Mucosa of rectum (tissue), 2 donors: Measurements from ENCODE around the gene CST8.

ENCODE experiments used
- H3K27ac ChIP-seq, 2 donors: one replicate each; pipeline ENCODE4 v1.7.0; 2013; ENCODE audit warnings: inconsistent platforms in 2 of 2, low read depth in 2 of 2, low read length in 2 of 2
- H3K27me3 ChIP-seq, 2 donors: one replicate each; pipeline ENCODE4 v1.7.0; 2013; ENCODE audit warnings: low read length in 2 of 2; ENCODE audit not compliant: control insufficient read depth in 2 of 2, insufficient read depth in 2 of 2
- H3K36me3 ChIP-seq, 2 donors: one replicate each; pipeline ENCODE4 v1.7.0; 2013; ENCODE audit warnings: low read length in 2 of 2; ENCODE audit not compliant: control insufficient read depth in 2 of 2, insufficient read depth in 2 of 2
- H3K4me1 ChIP-seq, 2 donors: one replicate each; pipeline ENCODE4 v1.7.0; 2013; ENCODE audit warnings: low read length in 2 of 2, mild to moderate bottlenecking in 1 of 2; ENCODE audit not compliant: control insufficient read depth in 2 of 2, insufficient read depth in 2 of 2
- H3K4me3 ChIP-seq, 2 donors: one replicate each; pipeline ENCODE4 v1.7.0; 2013; ENCODE audit warnings: low read length in 2 of 2
- H3K9ac ChIP-seq, 2 donors: one replicate each; pipeline ENCODE4 v1.7.0; 2013; ENCODE audit warnings: low read length in 2 of 2, low read depth in 1 of 2, mild to moderate bottlenecking in 1 of 2
- H3K9me3 ChIP-seq, 2 donors: one replicate each; pipeline ENCODE4 v1.7.0; 2013; ENCODE audit warnings: low read length in 2 of 2; ENCODE audit not compliant: control insufficient read depth in 2 of 2
- donor health status: healthy.
- donor health status: Normal muscosa, but diverticular disease.

CST8 gene, protein sequence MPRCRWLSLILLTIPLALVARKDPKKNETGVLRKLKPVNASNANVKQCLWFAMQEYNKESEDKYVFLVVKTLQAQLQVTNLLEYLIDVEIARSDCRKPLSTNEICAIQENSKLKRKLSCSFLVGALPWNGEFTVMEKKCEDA

DNA sequence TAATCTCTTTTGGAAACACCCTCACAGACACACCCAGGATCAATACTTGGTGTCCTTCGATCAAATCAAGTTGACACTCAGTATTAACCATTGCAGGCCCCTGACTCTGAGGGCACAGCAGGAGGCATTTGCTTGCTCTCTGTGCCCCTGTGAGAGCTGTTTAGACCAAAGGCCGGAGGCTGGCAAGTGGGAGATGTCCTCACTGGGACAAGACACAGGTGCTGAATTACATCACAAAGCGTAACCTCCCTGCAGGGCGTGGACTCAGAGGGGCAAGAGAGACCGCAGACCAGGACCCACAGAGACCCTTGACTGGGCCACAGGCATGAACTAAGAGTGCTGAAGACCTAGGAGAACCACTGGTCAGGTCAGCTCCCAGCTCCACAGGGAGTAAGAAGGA is at the start of gene CST8:
Gene CST8 (plus strand): TSS at position 301 of the 400 bp plus-strand sequence. CDS start 551 bp downstream, outside the sequence.
- Histone ChIP-seq H3K27ac (no peak within 1 kb of the TSS), H3K27me3 (no peaks in the 10 kb centered on the region), H3K4me3 (no peak within 1 kb of the TSS), H3K36me3 (no peaks in the 10 kb centered on the region), H3K9ac (no peak within 1 kb of the TSS), H3K9me3 (no peaks in the 10 kb centered on the region), H3K4me1 (no peaks in the 10 kb centered on the region)

DNA sequence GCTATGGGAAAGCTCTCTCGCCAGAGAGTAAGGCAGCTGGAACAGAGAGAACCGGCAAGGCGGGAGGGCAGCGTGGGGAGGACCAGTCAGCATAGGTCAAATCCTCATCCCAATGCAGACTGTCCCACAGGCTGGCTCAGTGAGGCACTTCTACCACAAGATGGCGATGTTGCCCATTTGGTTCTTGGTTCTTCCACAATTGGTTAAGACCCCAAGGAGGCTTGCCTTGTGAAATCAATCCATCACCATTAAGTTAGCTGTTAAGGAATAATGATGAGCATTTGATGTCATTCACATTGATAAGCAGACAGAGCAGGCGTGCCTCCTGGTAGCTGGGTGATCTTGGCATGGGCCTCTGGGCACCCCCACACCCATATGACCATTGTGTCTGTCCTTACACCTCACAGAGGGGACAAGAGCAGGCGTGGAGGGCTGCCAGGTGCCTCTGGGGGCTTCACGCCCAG is 49.0 kb upstream of the CST8 start:
- Histone ChIP-seq H3K27me3 (no peaks in the 10 kb centered on the region), H3K4me1 (no peaks in the 10 kb centered on the region), H3K27ac (no peak overlapping the region), H3K9ac (no peak overlapping the region), H3K36me3 (no peaks in the 10 kb centered on the region), H3K4me3 (no peak overlapping the region), H3K9me3 (no peaks in the 10 kb centered on the region)

GRCh38 chr20:23442436-23442835 is 48.5 kb upstream of the CST8 start:
- no peak overlapping the region for H3K9ac ChIP-seq

GRCh38 chr20:23444859-23445258 is 46.1 kb upstream of the CST8 start:
- Histone ChIP-seq H3K27ac (no peak overlapping the region), H3K36me3 (no peaks in the 10 kb centered on the region), H3K9ac (no peak overlapping the region), H3K4me3 (no peak overlapping the region), H3K9me3 (no peaks in the 10 kb centered on the region), H3K4me1 (no peaks in the 10 kb centered on the region), H3K27me3 (no peaks in the 10 kb centered on the region)

More at GRCh38 chr20:23442436-23442835, 48.5 kb upstream of the CST8 start:
- no peak overlapping the region for H3K27ac ChIP-seq
- no peak overlapping the region for H3K4me3 ChIP-seq
- H3K27me3 ChIP-seq = no peaks in the 10 kb centered on the region
- H3K9me3 ChIP-seq = no peaks in the 10 kb centered on the region
- no peaks in the 10 kb centered on the region for H3K36me3 ChIP-seq
- no peaks in the 10 kb centered on the region for H3K4me1 ChIP-seq

GRCh38 chr20:23445596-23446217 is 45.2 kb upstream of the CST8 start:
- no peaks in the 10 kb centered on the region for H3K4me1 ChIP-seq
- no peaks in the 10 kb centered on the region for H3K27me3 ChIP-seq
- H3K27ac ChIP-seq = no peak overlapping the region
- H3K9ac ChIP-seq = no peak overlapping the region
- H3K9me3 ChIP-seq = no peaks in the 10 kb centered on the region
- no peak overlapping the region for H3K4me3 ChIP-seq
- H3K36me3 ChIP-seq = no peaks in the 10 kb centered on the region

- no peaks in the 10 kb centered on the region for H3K4me1 ChIP-seq
- no peaks in the 10 kb centered on the region for H3K36me3 ChIP-seq
- no peak overlapping the region for H3K9ac ChIP-seq
- no peak overlapping the region for H3K4me3 ChIP-seq
- no peaks in the 10 kb centered on the region for H3K27me3 ChIP-seq
- no peak overlapping the region for H3K27ac ChIP-seq
- no peaks in the 10 kb centered on the region for H3K9me3 ChIP-seq
These were observed 44.4 kb upstream of the CST8 start for GRCh38 chr20:23446505-23446904.

DNA sequence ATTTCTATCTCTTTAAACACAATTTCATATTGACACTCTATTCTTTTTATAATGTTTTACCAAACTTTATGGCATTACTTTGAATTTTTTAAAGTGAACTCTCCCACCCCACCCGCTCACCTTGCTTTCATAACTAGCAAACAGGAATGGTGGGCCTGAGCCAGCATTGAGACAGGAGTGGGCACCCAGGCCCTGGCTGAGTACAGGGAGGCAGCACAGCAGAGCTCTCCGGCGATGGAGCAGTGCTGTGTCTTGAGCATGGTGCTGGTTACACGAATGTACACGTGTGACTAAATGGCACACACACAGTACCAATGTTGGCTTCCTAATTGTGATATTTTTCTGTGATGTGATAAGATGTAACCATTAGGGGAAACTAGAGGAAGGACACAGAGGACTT is 42.8 kb upstream of the CST8 start:
- Histone ChIP-seq H3K36me3 (no peaks in the 10 kb centered on the region), H3K9me3 (no peaks in the 10 kb centered on the region), H3K27ac (no peak overlapping the region), H3K4me3 (no peak overlapping the region), H3K27me3 (no peaks in the 10 kb centered on the region), H3K9ac (no peak overlapping the region), H3K4me1 (no peaks in the 10 kb centered on the region)

DNA sequence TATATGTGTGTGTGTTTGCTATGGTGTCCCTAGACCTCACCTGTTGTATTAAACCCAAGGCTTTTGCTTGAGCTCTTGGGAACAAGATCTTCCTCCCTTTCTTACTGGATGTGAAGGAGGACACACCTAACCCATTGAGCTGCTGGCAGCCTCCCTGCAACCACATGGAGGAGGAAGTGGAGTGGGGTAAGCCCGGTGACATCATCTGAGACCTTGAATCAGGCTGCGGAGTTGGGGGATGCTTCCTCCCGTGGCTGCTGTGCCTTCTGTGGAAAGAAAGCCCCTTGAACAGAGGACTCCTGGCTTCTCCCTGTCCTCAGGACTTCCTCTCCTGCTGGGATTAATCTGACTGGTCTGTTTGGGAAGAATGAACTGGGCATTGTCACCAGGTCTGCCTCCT is 41.5 kb upstream of the CST8 start:
- no peaks in the 10 kb centered on the region for H3K4me1 ChIP-seq
- no peak overlapping the region for H3K27ac ChIP-seq
- no peak overlapping the region for H3K9ac ChIP-seq
- H3K4me3 ChIP-seq = no peak overlapping the region
- no peaks in the 10 kb centered on the region for H3K36me3 ChIP-seq
- no peaks in the 10 kb centered on the region for H3K9me3 ChIP-seq
- no peaks in the 10 kb centered on the region for H3K27me3 ChIP-seq

DNA sequence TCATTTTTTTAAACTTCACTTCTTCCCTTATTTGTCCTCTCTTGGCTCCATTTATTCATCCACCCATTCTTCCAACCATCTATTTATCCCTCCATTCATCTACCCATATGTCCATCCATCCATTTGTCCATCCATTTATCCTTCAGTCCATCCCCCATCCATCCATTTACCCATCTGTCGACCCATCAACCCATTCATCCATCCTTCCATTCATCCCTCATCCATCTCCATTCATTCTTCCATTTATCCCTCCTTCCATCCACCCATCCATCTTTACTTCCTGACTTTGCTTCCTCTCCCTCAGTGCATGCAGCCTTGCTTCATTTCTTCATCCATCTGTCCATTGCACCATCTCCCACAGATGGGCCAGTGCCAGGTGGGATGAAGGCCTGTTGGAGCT is 40.0 kb upstream of the CST8 start:
- H3K9me3 ChIP-seq = no peaks in the 10 kb centered on the region
- no peak overlapping the region for H3K27ac ChIP-seq

GRCh38 chr20:23451956-23452487 is 38.9 kb upstream of the CST8 start:
- H3K4me3 ChIP-seq = no peak overlapping the region
- no peaks in the 10 kb centered on the region for H3K36me3 ChIP-seq
- no peaks in the 10 kb centered on the region for H3K4me1 ChIP-seq
- H3K9ac ChIP-seq = no peak overlapping the region
- no peak overlapping the region for H3K27ac ChIP-seq
- H3K9me3 ChIP-seq = no peaks in the 10 kb centered on the region
- no peaks in the 10 kb centered on the region for H3K27me3 ChIP-seq

More for the DNA sequence above, 40.0 kb upstream of the CST8 start:
- H3K36me3 ChIP-seq = no peaks in the 10 kb centered on the region
- H3K27me3 ChIP-seq = no peaks in the 10 kb centered on the region
- no peaks in the 10 kb centered on the region for H3K4me1 ChIP-seq
- H3K9ac ChIP-seq = no peak overlapping the region
- H3K4me3 ChIP-seq = no peak overlapping the region
